Keratinocyte (primary cell): Measurements from ENCODE around the gene ANKS1A. TPM values are rescaled to one million over a fixed set of nuclear protein-coding genes. Genes with fewer than 3 reads are reported as not detected.

ENCODE experiments used
- DNase-seq: peaks from one replicate; pipeline ENCODE4 v3.0.0-alpha.2; 2011; ENCODE audit warnings: low read depth, missing footprints, low spot score
- FAIRE-seq: peaks from 2 replicates; lab custom pipeline; 2011; peaks lifted over from hg19 to GRCh38; lab: Jason Lieb, UNC
- H2AFZ ChIP-seq: 2 replicates; pipeline ENCODE4 v1.6.0; 2012; ENCODE audit warnings: low read length, control low read depth, inconsistent platforms; ENCODE audit not compliant: control insufficient read depth
- H3K27ac ChIP-seq: 2 replicates; pipeline ENCODE4 v1.5.1; 2011; ENCODE audit warnings: low read length; ENCODE audit not compliant: control insufficient read depth, insufficient read depth
- H3K27me3 ChIP-seq: 3 replicates; pipeline ENCODE4 v1.6.0; 2011; ENCODE audit warnings: low read length; ENCODE audit not compliant: control insufficient read depth, insufficient read depth; ENCODE audit errors: extremely low read depth
- H3K36me3 ChIP-seq, 2 experiments: 2 replicates in 1 of 2; 3 replicates in 1 of 2; pipeline ENCODE4 v1.5.1; 2011; ENCODE audit warnings: low read length in 2 of 2, mild to moderate bottlenecking in 1 of 2; ENCODE audit not compliant: control insufficient read depth in 2 of 2, insufficient read depth in 2 of 2; ENCODE audit errors: extremely low read depth in 1 of 2
- H3K4me1 ChIP-seq: 3 replicates; pipeline ENCODE4 v1.5.1; 2011; ENCODE audit warnings: low read length; ENCODE audit not compliant: control insufficient read depth, insufficient read depth; ENCODE audit errors: extremely low read depth
- H3K4me2 ChIP-seq: 3 replicates; pipeline ENCODE4 v1.6.0; 2011; ENCODE audit warnings: low read depth, low read length; ENCODE audit not compliant: control insufficient read depth, insufficient read depth; ENCODE audit errors: extremely low read depth
- H3K4me3 ChIP-seq, 3 experiments: fragments of 200-600 bp in 1 of 3; sonication (generic) in 1 of 3; 2 replicates in 2 of 3; 3 replicates in 1 of 3; pipeline ENCODE4 v1.5.1; 2011 to 2016; ENCODE audit warnings: low read length in 3 of 3, mild to moderate bottlenecking in 3 of 3, control low read depth in 2 of 3, inconsistent platforms in 1 of 3, low read depth in 1 of 3, mixed read lengths in 1 of 3, mixed run types in 1 of 3, moderate library complexity in 1 of 3; ENCODE audit not compliant: control insufficient read depth in 2 of 3, insufficient read depth in 2 of 3; ENCODE audit errors: extremely low read depth in 1 of 3
- H3K79me2 ChIP-seq: 2 replicates; pipeline ENCODE4 v1.6.0; 2012; ENCODE audit warnings: low read length; ENCODE audit not compliant: control insufficient read depth, insufficient read depth
- H3K9ac ChIP-seq: 3 replicates; pipeline ENCODE4 v1.6.0; 2011; ENCODE audit warnings: low read length; ENCODE audit not compliant: control insufficient read depth, insufficient read depth; ENCODE audit errors: extremely low read depth
- H3K9me1 ChIP-seq: 3 replicates; pipeline ENCODE4 v1.6.0; 2011; ENCODE audit warnings: low read length; ENCODE audit not compliant: control insufficient read depth, insufficient read depth; ENCODE audit errors: extremely low read depth
- H3K9me3 ChIP-seq: 2 replicates; pipeline ENCODE4 v1.5.1; 2012; ENCODE audit warnings: low read depth, low read length; ENCODE audit not compliant: control insufficient read depth
- H4K20me1 ChIP-seq: 3 replicates; pipeline ENCODE4 v1.6.0; 2011; ENCODE audit warnings: low read length; ENCODE audit not compliant: control insufficient read depth, insufficient read depth; ENCODE audit errors: extremely low read depth
- CTCF ChIP-seq, 3 experiments: IDR thresholded peaks in 1 of 3; conservative IDR thresholded peaks in 1 of 3; optimal IDR thresholded peaks in 1 of 3; 2 replicates in 2 of 3; 3 replicates in 1 of 3; pipeline versions ENCODE3 to v1.5.1; 2011; ENCODE audit warnings: low read length in 3 of 3, mild to moderate bottlenecking in 3 of 3, moderate library complexity in 2 of 3, control low read depth in 1 of 3, inconsistent platforms in 1 of 3; ENCODE audit not compliant: insufficient read depth in 2 of 3; ENCODE audit errors: extremely low read depth in 1 of 3
- EZH2 ChIP-seq: IDR thresholded peaks from one replicate; pipeline ENCODE4 v1.6.1; 2012; ENCODE audit warnings: inconsistent platforms, mild to moderate bottlenecking, low read length, moderate library complexity
- dilution Hi-C: fragments of 300-500 bp; cut with MboI; formaldehyde crosslinking; loops from one replicate; pipeline ENCODE4 v1.7.0; 2020; ENCODE audit warnings: low sequenced_read_pairs; ENCODE audit not compliant: extremely low pct_ligation_motif_present
- polyA plus RNA-seq, 5 experiments: library from polyadenylated mRNA; depleted of rRNA in 3 of 5; stranded (reverse) in 3 of 5; stranded (forward) in 1 of 5; unstranded in 1 of 5; fragments of >200 nt; gene quantifications; 1 replicate in 1 of 5; 2 replicates in 3 of 5; 3 replicates in 1 of 5; pipeline versions ENCODE4 v1.2.1 to v1.2.3, GENCODE V29; 2011 to 2012; ENCODE audit warnings: missing spikeins in 2 of 5, low read depth in 1 of 5, low replicate concordance in 1 of 5

ANKS1A gene
- polyA plus RNA-seq, 1 donor (not counting 4 experiments of a cell fraction or from before 2014, with no cell fraction given), result 8.6 TPM

GRCh38 chr6:34974249-34974642 lies 85.2 kb downstream of the ANKS1A start:
- TF ChIP-seq EZH2 (no peak), CTCF (optimal IDR thresholded peaks at IDR 0.05 in 1 of 3, IDR thresholded peaks at IDR 0.05 in 1 of 3, conservative IDR thresholded peaks at IDR 0.05 in 1 of 3; ENCODE audit: extremely low read depth in 1 of 3, insufficient read depth in 2 of 3, low read length in 3 of 3) (no peak)
- Histone ChIP-seq H3K9ac (no peak overlapping the region), H3K4me3 (no peak overlapping the region), H3K9me3 (no peaks in the 10 kb centered on the region), H3K4me1 (peaks cover 13% of the 10 kb centered on the region), H3K36me3 (peaks cover 3 to 7% of the 10 kb centered on the region in 2 experiments), H3K27ac (no peak overlapping the region), H3K79me2 (no peaks in the 10 kb centered on the region), H3K4me2 (no peak overlapping the region), H4K20me1 (no peaks in the 10 kb centered on the region), H2AFZ (no peak overlapping the region), H3K27me3 (no peaks in the 10 kb centered on the region), H3K9me1 (no peaks in the 10 kb centered on the region)
- FAIRE-seq (no peak), DNase-seq (no peak)
- dilution Hi-C loops, result no loop called here

- TF ChIP-seq EZH2 (no peak), CTCF (optimal IDR thresholded peaks at IDR 0.05 in 1 of 3, IDR thresholded peaks at IDR 0.05 in 1 of 3, conservative IDR thresholded peaks at IDR 0.05 in 1 of 3; ENCODE audit: extremely low read depth in 1 of 3, insufficient read depth in 2 of 3, low read length in 3 of 3) (no peak)
- H3K27me3 ChIP-seq, result no peaks in the 10 kb centered on the region
- H3K9me1 ChIP-seq, result no peaks in the 10 kb centered on the region
- no peak overlapping the region for H3K4me2 ChIP-seq
- dilution Hi-C loops, result no loop called here
- H3K4me1 ChIP-seq, result no peaks in the 10 kb centered on the region
- H3K36me3 ChIP-seq, result peaks cover 0 to 3% of the 10 kb centered on the region in 2 experiments
- no peak for FAIRE-seq
- no peak overlapping the region for H2AFZ ChIP-seq
- no peaks in the 10 kb centered on the region for H3K9me3 ChIP-seq
- H3K79me2 ChIP-seq, result no peaks in the 10 kb centered on the region
- no peak for DNase-seq
- no peak overlapping the region for H3K9ac ChIP-seq
- H3K4me3 ChIP-seq, result no peak overlapping the region
- no peak overlapping the region for H3K27ac ChIP-seq
- H4K20me1 ChIP-seq, result no peaks in the 10 kb centered on the region
Measured at GRCh38 chr6:34976239-34976638, 87.2 kb downstream of the ANKS1A start.
